ENCODE measurements around the gene ANKRD40CL. TPM values are rescaled to one million over a fixed set of nuclear protein-coding genes. Genes with fewer than 3 reads are reported as not detected.

Gene ANKRD40CL, protein sequence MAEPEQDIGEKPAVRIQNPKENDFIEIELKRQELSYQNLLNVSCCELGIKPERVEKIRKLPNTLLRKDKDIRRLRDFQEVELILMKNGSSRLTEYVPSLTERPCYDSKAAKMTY
- not detected for total RNA-seq
- polyA plus RNA-seq, result 100 to 1,000 TPM in 2 of 3 donors, 10 to 100 TPM in 1; 60.4 to 234 (median 191) TPM

- DNase-seq, result no peak
- TF ChIP-seq POLR2AphosphoS5 (IDR thresholded peaks at IDR 0.05) (no peak), CTCF (IDR thresholded peaks at IDR 0.05) (no peak), POLR2A (IDR thresholded peaks at IDR 0.05) (no peak), EP300 (IDR thresholded peaks at IDR 0.05) (no peak)
- WGBS, 2 donors, result 56 to 87% methylated on average over 9 of the region's 9 CpGs
- Histone ChIP-seq H3K27me3 (no peaks in the 10 kb centered on the region), H3K36me3 (no peaks in the 10 kb centered on the region), H3K27ac (no peak within 1 kb of the TSS), H3K4me1 (peaks cover 0 to 28% (median 24%) of the 10 kb centered on the region in 4 donors), H3K4me3 (no peak within 1 kb of the TSS), H3K9me3 (no peaks in the 10 kb centered on the region)
- intact Hi-C loops (cut with DNase I), result no loop called here
These were observed at the start of gene ANKRD40CL for GRCh38 chr17:50767446-50767845. Gene ANKRD40CL (minus strand): TSS chr17:50767518. CDS start chr17:50766913, 605 bp downstream.

- WGBS, 2 donors, result 75 to 85% methylated on average over 5 of the region's 5 CpGs
- TF ChIP-seq POLR2A (IDR thresholded peaks at IDR 0.05), result no peak
- no peak for TF ChIP-seq EP300 (IDR thresholded peaks at IDR 0.05)
- no peak for TF ChIP-seq CTCF (IDR thresholded peaks at IDR 0.05)
- no peak for DNase-seq
- intact Hi-C loops (cut with DNase I), result no loop called here
- Histone ChIP-seq H3K27me3 (no peaks in the 10 kb centered on the region), H3K27ac (no peak overlapping the region), H3K9me3 (no peaks in the 10 kb centered on the region), H3K36me3 (no peaks in the 10 kb centered on the region), H3K4me3 (no peak overlapping the region), H3K4me1 (peaks cover 0 to 11% (median 2%) of the 10 kb centered on the region in 4 donors)
These were observed 49.0 kb upstream of the ANKRD40CL start for GRCh38 chr17:50816271-50816670.

GRCh38 chr17:50815400-50815799 is 48.1 kb upstream of the ANKRD40CL start:
- 47 to 71% methylated on average over 3 of the region's 3 CpGs for WGBS, 2 donors
- intact Hi-C loops (cut with DNase I), result no loop called here
- Histone ChIP-seq H3K4me3 (no peak overlapping the region), H3K36me3 (no peaks in the 10 kb centered on the region), H3K4me1 (peaks cover 0 to 11% (median 2%) of the 10 kb centered on the region in 4 donors), H3K9me3 (no peaks in the 10 kb centered on the region), H3K27ac (no peak overlapping the region), H3K27me3 (no peaks in the 10 kb centered on the region)
- no peak for TF ChIP-seq CTCF (IDR thresholded peaks at IDR 0.05)
- no peak for TF ChIP-seq EP300 (IDR thresholded peaks at IDR 0.05)
- TF ChIP-seq POLR2A (IDR thresholded peaks at IDR 0.05), result no peak
- TF ChIP-seq POLR2AphosphoS5 (IDR thresholded peaks at IDR 0.05), result no peak
- no peak for DNase-seq

DNA sequence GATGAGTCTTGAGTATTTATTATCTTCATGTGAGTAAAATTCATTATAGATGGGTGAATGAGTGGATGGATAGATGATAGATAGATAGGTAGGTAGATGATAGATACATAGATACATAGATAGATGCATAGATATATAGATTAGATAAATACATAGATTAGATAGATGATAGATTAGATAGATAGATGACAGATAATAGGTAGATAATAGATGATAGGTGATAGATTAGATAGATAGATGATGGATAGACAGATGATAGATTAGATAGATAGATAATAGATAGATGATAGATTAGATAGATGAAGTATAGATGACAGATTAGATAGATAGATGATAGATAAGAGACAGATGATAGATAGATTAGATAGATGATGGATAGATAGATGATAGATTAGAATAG is 46.3 kb upstream of the ANKRD40CL start:
- no peak overlapping the region for H3K27ac ChIP-seq
- peaks cover 0 to 11% (median 2%) of the 10 kb centered on the region in 4 donors for H3K4me1 ChIP-seq
- no peak overlapping the region for H3K4me3 ChIP-seq
- H3K9me3 ChIP-seq, result no peaks in the 10 kb centered on the region
- no peak for DNase-seq
- H3K27me3 ChIP-seq, result no peaks in the 10 kb centered on the region
- no peak for TF ChIP-seq EP300 (IDR thresholded peaks at IDR 0.05)
- TF ChIP-seq POLR2A (IDR thresholded peaks at IDR 0.05), result no peak
- TF ChIP-seq POLR2AphosphoS5 (IDR thresholded peaks at IDR 0.05), result no peak
- TF ChIP-seq CTCF (IDR thresholded peaks at IDR 0.05), result no peak
- intact Hi-C loops (cut with DNase I), result no loop called here
- no peaks in the 10 kb centered on the region for H3K36me3 ChIP-seq

GRCh38 chr17:50808888-50809287 is 41.6 kb upstream of the ANKRD40CL start:
- Histone ChIP-seq H3K9me3 (no peaks in the 10 kb centered on the region), H3K36me3 (no peaks in the 10 kb centered on the region), H3K27ac (no peak overlapping the region), H3K4me3 (no peak overlapping the region), H3K27me3 (no peaks in the 10 kb centered on the region), H3K4me1 (no peaks in the 10 kb centered on the region)
- no peak for DNase-seq
- WGBS, 2 donors, result 78 to 85% methylated on average over 3 of the region's 3 CpGs
- no peak for TF ChIP-seq POLR2AphosphoS5 (IDR thresholded peaks at IDR 0.05)
- no peak for TF ChIP-seq CTCF (IDR thresholded peaks at IDR 0.05)
- no peak for TF ChIP-seq POLR2A (IDR thresholded peaks at IDR 0.05)
- TF ChIP-seq EP300 (IDR thresholded peaks at IDR 0.05), result no peak
- intact Hi-C loops (cut with DNase I), result no loop called here
